HG03520 (cell line): ENCODE measurements around the gene CD274.
"Not testable (repeated sequence)": the region's sequence is repeated elsewhere in the genome, so short reads cannot be mapped to it uniquely, and the experiment has no call there.

Experiments
- ATAC-seq: cut with Tn5 transposase; IDR thresholded peaks from one replicate; pipeline ENCODE4 v1.9.1; 2021; ENCODE audit warnings: mild to moderate bottlenecking, moderate library complexity; ENCODE audit not compliant: unreplicated experiment

The CD274 gene

DNA sequence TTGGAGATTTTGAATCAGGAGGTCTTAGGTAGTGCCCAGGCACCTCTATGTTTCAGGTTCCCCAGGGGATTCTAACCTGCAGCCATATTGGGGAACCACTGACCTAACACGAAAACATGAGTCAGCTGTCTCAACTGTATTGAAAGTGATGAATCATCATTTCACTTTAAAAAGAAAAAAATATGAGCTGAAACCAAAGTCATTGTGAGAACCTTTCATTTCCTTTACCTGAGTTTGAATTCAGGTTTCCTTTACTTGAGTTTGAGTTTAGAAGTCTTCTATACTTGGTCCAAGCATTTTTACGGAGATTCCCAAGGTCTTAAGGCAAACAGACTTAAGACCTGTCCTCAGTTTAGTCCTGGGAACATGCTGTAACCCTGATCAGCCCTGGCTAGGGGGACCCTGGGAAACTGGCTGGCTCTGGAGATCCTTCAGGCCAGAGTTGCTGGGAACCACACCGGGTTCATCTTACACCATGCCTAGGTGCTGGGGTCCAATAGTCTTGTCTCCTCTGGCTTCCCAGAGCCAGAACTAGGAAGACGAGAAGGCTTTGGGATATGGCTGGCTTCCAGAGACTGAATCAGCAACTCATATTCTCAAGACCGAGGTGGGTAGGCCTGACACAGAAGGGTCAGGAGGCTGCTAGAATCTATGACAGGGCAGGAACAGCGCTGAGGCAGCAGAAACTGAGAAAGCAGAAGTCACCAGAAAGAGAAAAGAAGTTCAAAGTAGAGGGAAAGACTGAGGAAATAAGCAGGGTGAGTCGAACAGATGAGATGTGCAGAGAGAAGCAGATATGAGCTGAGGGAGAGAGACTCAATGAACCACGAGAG lies 43.6 kb downstream of the CD274 start:
- ATAC-seq = peak; percentile 89

DNA sequence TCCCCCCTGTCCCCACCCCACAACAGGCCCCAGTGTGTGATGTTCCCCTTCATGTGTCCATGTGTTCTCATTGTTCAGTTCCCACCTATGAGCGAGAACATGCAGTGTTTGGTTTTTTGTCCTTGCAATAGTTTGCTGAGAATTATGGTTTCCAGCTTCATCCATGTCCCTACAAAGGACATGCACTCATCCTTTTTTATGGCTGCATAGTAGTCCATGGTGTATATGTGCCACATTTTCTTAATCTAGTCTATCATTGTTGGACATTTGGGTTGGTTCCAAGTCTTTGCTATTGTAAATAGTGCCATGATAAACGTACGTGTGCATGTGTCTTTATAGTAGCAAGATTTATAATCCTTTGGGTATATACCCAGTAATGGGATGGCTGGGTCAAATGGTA lies 44.4 kb downstream of the CD274 start:
- not testable (repeated sequence) for ATAC-seq

DNA sequence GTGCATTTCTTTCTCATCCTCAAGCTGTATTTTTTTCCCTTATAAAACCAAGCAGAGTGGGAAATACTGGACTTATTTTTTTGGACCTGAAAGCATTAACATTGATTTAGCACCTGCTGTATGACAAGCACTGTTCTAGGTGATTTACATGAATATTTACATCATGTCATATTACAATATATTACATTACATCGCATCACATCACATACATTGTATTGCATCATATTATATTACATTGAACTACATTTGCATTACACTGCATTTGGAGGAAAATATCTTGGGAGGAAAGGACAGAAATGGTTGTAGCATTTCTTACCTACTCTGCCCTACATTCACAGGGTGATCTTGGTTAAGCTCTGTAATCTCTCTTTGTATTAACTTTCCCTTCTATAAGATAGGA lies 48.8 kb downstream of the CD274 start:
- ATAC-seq = no peak

DNA sequence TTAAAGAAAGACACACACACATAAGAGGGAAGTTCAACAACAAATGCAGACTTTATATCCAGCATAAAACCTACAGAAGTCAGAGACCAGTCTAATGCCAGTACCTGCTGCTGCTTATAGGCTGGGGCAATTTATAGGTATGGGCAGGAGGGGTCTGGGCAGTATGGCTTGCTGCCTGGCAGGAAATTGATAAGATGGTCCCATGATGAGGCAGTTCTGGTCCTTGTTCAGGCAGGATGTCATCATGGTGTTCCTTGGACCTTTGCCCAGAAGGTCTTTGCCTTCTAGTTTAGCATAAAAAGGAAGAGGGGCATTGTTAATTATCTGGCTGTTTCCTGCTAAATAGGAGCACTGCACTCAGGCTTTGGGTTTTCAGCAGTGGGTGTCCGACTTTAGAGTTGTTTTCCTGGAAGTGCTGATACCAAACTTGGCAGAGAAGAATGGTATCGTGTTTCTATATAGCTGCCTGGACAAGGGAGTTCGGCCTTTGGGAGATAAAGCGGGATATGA lies 49.6 kb downstream of the CD274 start:
- ATAC-seq = no peak

DNA sequence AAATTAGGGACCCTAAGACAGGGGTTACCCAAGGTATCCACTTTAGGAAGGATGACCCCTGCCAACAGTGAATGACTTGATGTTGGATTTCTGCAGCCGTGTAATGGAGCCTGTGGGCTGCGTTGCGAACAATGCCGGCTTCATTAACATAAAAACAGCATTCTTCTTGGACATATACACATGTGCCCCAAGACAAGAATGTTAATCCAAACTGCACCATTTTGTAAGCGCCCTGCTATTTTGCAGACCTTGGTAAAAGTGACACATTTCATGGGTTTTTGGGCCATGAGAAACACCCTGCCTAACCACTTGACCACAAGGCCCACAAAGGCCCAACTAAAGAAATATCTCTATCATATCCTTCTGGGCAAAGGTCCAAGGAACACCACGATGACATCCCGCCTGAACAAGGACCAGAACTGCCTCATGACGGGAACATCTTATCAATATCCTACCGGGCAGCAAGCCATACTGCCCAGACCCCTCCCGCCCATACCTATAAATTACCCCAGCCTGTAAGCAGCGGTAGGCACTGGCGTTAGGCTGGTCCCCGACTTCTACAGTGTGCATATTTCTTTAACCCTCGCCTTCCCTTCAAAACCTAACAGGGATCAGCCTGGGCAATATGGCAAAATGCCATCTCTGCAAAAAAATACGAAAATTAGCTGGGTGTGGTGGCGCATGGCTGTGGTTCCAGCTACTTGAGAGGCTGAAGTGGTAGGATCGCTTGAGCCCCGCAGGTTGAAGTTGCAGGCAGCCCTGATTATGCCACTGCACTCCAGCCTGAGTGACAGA lies 50.3 kb downstream of the CD274 start:
- ATAC-seq = no peak

DNA sequence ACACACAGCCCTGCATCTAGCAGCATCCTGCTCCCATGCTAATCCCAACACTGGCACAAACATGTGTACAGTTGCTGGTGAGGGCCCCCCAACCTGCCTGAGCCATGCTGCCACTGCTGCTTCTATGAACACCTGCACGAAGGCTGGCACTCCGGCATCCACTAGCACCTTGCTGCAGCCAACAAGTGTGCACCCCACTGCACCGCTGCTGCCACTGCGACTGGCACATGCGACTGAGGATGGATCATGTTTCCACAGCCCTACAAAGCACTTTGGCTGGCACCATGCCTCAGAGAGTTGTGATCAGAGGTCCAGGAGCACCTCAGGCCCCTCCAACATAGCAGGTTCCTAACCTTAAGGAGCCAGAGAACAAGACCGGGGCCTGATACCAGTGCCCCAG lies 52.2 kb downstream of the CD274 start:
- ATAC-seq = no peak

DNA sequence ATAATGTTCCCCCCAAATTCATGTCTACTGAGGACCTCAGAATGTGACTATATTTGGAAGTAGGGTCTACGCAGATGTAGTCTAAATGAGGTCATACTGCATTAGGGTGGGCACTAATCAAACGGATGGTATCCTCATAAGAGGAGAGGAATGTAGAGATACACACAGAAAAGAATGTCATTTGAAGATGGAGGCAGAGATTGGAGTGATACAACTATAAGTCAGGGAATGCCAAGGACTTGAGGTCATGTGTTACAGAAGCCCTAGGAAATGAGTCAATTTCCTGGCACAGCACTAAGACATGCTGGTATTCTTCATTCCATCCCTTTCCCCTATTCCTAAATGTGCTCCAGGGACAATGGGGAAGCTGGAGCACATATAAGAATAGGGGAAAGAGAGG lies 59.2 kb downstream of the CD274 start:
- no peak for ATAC-seq

DNA sequence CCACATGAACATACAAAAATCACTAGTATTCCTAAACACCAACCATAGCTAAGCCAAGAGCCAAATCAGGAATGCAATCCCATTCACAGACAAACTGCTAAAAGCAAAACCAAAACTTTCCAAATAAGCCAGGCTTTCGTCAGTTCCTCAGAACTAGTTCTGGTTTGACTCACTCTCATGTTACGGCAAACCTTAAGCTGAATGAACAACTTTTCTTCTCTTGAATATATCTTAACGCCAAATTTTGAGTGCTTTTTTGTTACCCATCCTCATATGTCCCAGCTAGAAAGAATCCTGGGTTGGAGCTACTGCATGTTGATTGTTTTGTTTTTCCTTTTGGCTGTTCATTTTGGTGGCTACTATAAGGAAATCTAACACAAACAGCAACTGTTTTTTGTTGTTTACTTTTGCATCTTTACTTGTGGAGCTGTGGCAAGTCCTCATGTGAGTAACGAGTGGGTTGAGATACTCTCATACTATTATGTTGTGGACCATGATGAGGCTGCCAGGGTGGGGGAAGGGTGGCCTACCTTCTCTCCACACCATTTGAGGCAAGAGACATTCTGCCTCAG lies 60.1 kb downstream of the CD274 start, which contains the start of gene PDCD1LG2:
Gene PDCD1LG2, plus strand, starts transcription at position 172 of the 572 bp plus-strand sequence. CDS start 12,016 bp downstream, outside the sequence.
- peak; percentile 74 for ATAC-seq

DNA sequence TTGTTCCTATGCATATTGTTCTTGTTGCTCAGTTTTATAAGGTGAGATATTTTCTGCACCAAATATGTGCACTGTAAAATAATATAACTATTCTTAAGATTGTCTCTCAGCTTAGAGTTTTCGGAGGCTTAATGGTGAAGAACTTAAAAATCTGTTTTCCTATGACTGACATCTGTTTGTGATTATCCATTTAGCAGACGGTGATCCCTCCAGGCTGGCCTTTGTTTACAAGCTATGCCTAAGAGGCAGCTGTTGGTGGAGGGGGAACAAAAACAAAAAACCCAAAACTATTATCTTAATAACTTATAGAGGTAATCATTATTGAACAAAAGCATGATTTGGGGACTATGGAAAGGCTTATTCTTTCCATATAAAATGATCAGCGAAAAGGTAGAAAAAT lies 60.6 kb downstream of the CD274 start:
- no peak for ATAC-seq

DNA sequence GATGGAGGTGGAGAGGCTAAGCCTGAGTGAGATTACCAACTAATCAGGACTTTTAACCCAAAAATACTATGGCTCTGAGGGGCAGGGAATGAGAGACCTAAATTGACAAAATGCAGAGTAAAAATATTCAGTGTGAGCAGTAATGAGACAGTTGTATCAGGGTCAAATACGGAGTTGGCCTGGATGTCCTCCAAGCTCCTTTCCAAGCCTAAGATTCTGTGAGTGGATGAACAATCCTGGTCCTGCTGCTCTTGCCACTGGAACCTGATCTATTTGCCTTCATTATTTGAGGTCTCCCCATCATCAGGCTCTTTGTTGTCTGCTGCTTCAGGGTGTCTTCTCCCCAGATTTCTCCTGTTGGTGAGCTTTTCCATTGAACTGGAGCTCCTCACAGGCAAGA lies 61.1 kb downstream of the CD274 start:
- ATAC-seq = no peak

DNA sequence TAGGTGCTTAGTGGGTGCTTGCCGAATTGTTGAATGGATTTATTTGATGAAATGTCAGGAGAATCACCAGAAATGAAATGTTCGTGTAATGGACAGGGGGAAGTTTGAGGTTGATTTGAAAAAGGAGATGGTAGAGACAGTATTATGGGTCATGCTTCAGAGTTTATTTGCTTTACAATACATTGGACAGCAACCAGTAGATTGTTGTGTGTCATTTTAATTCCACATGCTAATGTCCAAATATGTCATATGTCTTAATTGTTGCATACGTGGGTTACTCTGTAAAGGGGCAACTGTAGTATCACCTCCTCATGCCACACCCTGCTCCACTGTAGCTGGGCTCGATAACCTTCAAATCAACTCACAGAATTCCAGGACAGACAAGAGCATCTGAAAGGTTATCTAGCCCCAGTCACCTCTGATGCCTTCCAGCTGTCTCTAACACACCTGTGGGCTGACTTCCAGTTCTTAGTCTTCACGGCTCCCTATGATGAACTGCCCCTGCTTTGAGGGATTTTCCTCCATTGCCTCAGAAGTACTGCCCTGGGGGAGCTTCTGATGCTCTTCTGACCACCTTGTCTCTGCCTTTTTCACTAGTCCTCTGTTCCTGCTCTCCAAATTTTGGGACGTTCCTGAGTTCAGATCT lies 61.7 kb downstream of the CD274 start:
- ATAC-seq = no peak

DNA sequence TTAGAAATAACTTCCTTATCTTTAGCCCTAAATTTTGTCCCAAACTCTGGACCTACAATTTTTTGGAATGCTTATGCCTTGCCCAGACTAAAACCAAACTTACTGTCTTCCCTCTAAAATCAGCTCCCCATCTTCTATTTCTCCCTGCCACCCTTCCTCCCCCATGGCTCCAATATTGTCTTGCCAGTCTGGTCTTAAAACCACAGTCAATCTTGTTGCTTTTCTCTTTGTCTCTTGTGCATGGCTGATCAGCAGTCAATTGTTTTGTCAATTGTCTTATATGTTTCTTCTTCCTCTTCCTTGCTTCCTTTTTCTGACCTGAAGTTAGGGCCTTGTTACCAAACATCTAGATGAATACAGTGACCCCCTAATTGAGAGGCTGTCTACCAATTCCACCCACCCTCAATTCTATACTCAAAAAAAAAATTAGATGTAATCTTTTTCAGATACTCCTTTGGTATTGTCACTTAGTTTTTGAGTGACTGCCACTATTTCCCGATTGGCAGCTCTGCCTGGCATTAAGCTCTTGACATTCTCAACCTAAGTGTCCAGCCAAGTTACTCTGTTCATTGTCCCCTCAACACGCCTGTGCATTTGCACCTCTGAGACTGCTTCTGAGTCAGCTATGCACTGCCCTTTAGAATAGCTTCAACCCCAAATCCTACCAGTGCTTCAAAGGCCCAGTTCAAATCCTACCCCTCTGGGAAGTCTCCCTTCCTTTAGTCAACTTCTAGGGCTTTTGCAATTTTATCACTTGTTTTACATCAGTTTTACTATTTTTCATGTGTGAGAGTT lies 62.5 kb downstream of the CD274 start:
- no peak for ATAC-seq

DNA sequence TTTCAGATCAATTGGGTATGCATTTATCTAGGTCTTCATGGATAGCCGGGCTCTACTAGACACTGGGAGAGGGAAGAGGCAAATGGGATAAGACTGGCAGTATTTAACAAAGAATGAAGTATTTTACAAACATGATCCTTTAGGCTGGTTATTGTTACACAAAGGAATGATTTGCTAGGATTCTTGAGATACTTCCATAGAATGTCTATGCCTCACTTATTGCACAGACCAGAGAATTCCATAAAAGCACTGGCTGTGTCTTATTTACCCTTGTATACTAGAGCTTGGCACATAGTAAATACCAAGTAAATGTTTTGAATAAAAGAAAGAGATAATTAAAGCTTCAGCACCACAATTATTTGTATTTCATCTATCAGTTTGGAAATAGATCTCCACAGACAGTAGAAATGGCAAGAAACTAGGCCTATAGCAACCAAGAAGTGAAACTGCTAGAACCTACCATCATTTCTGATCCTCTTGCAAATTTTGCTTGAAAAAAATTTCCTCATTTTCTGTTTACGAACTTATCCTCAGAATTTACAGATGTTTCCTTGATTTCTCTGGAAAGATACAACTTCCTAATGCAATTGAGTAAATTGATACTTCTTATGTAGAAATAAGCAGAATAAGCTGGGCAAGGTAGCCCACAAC lies 63.7 kb downstream of the CD274 start:
- no peak for ATAC-seq

DNA sequence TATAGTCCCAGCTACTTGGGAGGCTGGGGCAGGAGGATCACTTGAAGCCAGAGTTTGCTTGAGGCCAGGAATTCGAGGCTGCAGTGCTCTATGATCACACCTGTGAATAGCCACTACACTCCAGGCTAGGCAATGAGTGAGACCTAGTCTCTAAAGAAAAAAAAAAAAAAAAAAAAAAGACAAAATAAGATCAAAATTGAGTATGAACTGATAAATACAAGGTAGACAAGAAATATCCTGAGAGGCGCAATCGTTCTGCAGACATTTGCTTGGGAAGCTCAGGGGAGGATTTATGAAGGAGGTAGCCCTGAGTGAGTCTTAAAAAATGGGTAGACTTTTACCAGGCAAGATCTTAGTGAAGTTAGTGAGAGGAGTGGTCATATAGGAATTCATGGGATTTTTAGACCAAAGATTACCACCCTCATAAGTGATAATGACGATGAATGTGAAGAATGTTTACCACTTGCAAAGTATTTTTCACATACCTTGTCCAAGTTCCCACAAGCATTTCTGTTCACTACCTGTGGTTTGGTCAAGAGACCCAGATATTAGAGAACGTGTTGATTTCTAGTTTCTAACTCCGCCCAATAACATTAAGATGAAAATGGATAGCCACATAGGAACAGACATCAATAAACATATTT lies 64.4 kb downstream of the CD274 start:
- ATAC-seq = no peak

DNA sequence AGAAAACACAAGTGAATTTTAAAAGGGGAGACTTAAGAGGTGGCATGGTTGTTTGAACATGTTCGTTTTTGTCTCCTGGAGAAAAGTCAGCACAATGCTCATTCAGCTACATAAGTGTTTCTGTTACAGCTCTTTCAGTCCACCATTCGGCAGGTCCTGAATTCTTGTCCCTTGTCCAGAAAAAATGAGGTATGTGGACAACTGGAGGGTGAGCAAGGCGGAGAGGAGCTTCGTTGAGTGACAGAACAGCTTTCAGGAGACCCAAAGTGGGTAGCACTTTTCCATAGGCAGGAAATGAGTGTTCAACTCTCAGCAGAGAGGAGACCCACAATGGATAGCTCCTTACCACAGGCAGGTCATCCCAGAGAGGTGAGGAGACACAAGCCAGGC lies 64.9 kb downstream of the CD274 start:
- ATAC-seq = no peak

DNA sequence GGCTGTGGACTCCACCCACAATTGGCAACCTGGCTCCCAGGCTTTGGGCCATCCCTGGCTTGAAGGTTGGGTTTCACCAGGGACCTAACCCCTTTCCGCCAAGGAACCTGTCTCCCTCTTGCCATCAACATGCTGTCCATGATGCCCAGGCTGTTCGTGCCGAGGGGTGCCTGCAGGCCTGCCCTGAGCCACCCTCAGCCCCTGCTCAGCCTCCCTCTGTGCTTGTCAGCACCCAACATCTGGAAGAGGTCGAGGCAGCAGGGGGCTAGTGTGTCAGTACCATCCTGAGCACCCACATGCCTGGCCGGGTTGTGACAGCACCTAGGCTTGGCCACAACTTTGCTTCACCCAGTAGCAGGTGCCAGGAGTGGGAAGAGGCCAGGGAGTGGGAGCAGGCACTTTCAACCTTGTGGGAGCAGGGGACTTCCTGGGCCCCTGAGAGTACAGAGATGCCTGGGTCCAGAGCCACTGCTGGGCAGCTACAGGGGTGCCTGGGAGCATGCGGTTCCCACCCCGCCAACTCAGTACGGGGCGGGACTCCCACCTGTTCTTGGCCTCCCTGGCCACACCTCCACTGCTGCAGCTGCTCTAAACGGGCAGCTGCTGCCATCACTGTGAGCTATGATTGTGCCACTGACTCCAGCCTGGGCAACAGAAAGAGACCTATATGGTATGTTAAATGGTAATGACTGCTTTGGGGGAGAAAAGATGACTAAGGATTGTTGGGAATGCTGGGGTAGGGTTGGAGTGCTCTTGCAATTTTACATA lies 66.3 kb downstream of the CD274 start:
- no peak for ATAC-seq

DNA sequence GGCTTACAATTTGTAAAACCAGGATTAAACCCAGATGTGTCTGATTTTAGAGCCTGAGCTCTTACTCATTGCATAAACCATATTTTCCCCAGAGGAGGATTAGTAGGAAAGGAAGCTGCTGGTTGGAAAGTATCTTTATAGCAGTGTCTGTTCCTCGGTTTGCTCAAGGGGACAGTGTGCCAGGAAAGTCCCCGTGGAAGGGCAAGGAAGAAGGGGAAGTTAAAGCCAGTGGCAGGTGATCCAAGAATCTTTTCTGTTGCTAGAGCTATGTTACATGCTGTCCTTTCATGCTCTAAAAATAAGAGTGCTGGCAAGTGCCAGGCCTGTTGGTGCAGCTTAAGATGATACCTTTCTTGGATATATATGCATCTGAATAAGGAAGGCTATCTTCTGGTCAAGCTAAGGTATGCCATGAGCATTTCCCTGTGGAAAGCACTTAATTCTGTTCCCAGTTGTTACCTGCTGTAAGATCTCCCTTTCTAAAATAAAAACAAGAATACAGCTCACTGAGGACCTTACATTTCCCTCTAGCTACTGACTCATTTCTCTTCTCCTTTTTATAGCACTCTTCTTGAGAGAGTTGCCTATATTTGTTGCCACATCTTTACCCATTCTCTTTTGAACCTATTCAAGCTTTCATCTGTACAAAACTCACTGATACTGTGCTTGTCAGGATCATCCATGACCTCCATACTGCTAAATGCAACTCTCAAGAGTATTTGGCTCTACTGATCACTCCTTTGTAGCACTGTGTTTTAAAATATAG lies 68.0 kb downstream of the CD274 start:
- ATAC-seq = peak; percentile 62

DNA sequence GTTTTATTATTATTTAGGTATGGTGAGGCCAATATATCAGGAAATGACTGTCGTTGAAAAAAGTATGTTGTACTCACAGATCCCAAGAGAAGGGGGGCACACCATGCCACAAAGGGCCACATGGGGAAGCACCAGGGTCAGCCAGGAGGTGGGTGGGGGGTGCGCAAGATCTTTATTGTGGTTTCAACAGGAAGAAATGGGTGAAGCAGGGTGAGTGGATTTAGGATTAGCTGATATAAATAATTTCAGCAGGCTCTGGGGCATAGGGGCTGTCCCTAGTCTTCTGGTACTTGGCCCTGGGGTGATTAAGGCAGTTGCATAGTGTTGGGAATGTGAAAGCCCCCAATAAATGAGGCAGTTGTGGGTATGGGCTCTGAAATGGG lies 68.6 kb downstream of the CD274 start:
- ATAC-seq = no peak
